PC-9 (cell line): ENCODE measurements around the gene RUNX1. TPM values are rescaled to one million over a fixed set of nuclear protein-coding genes. Genes with fewer than 3 reads are reported as not detected.

ENCODE experiments used
- BruUV-seq: library from RNA; stranded (reverse); fragments of 400-500 nt; replicated peaks from 2 replicates; lab custom pipeline; 2021; lab: Mats Ljungman, UMichigan
- CTCF ChIA-PET: fragments of 300-600 bp; sonication (Branson Sonifier 250); formaldehyde crosslinking; loops from one replicate; lab custom pipeline; 2022; ENCODE audit warnings: antibody characterized with exemption; lab: Charles Lee
- POLR2A ChIA-PET: fragments of 300-600 bp; sonication (Branson Sonifier 250); formaldehyde crosslinking; loops from one replicate; lab custom pipeline; 2022; ENCODE audit warnings: antibody characterized with exemption; ENCODE audit not compliant: unreplicated experiment; lab: Charles Lee
- DNase-seq, 2 experiments: peaks; one replicate each; pipeline versions ENCODE4 v3.0.0 to v3.0.0-alpha.2; 2015 to 2022; ENCODE audit warnings: mixed read lengths in 1 of 2
- H2AFZ ChIP-seq: fragments of 200-600 bp; sonication (generic); 2 replicates; pipeline ENCODE4 v1.8.1; 2017; ENCODE audit warnings: antibody characterized with exemption
- H3F3A ChIP-seq: fragments of 200-600 bp; sonication (generic); 2 replicates; pipeline ENCODE4 v1.8.1; 2017; ENCODE audit warnings: antibody characterized with exemption, mild to moderate bottlenecking, low read depth; ENCODE audit not compliant: insufficient read depth
- H3K27ac ChIP-seq: fragments of 200-600 bp; sonication (generic); 2 replicates; pipeline ENCODE4 v1.6.1; 2016; ENCODE audit warnings: mixed run types
- H3K27me3 ChIP-seq: fragments of 200-600 bp; sonication (generic); 2 replicates; pipeline ENCODE4 v1.6.1; 2016; ENCODE audit warnings: low read depth, mixed run types; ENCODE audit not compliant: insufficient read depth
- H3K36me3 ChIP-seq: fragments of 200-600 bp; sonication (generic); 2 replicates; pipeline ENCODE4 v1.6.1; 2016; ENCODE audit warnings: low read depth, mixed run types
- H3K4me1 ChIP-seq: fragments of 200-600 bp; sonication (generic); replicated peaks from 2 replicates; pipeline ENCODE4 v1.6.1; 2016; ENCODE audit warnings: mixed run types; ENCODE audit not compliant: insufficient read depth
- H3K4me2 ChIP-seq: fragments of 200-600 bp; sonication (generic); 2 replicates; pipeline ENCODE4 v1.6.1; 2017; ENCODE audit warnings: mixed run types
- H3K4me3 ChIP-seq: fragments of 200-600 bp; sonication (generic); 2 replicates; pipeline ENCODE4 v1.6.1; 2016; ENCODE audit warnings: mixed run types
- H3K79me2 ChIP-seq: fragments of 200-600 bp; sonication (generic); 2 replicates; pipeline ENCODE4 v1.6.1; 2017; ENCODE audit warnings: low read depth, mixed run types
- H3K9me2 ChIP-seq: fragments of 200-600 bp; sonication (generic); 2 replicates; pipeline ENCODE4 v1.8.1; 2017; ENCODE audit warnings: mild to moderate bottlenecking; ENCODE audit not compliant: insufficient read depth
- H3K9me3 ChIP-seq: fragments of 200-600 bp; sonication (generic); 2 replicates; pipeline ENCODE4 v1.8.1; 2016; ENCODE audit warnings: low read depth; ENCODE audit not compliant: insufficient read depth
- H4K20me1 ChIP-seq: fragments of 200-600 bp; sonication (generic); 2 replicates; pipeline ENCODE4 v1.8.1; 2017; ENCODE audit not compliant: insufficient read depth
- EZH2 ChIP-seq: fragments of 200-600 bp; sonication (generic); IDR thresholded peaks from 2 replicates; pipeline ENCODE4 v1.8.0; 2017; ENCODE audit warnings: antibody characterized with exemption, low read depth
- intact Hi-C: fragments of 100-400 bp; cut with micrococcal nuclease; formaldehyde crosslinking; loops from one replicate; pipeline ENCODE4 v1.10.0; 2022; ENCODE audit not compliant: unreplicated experiment
- total RNA-seq: library from RNA; stranded (reverse); gene quantifications from 2 replicates; pipeline ENCODE4 v1.2.3, GENCODE V29; 2021
- TF ChIP-seq, protein P1 (sequence below): fragments of 200-600 bp; sonication (generic); conservative IDR thresholded peaks from 2 replicates; pipeline ENCODE4 v1.6.1; 2017; ENCODE audit warnings: mixed run types, antibody characterized with exemption, mild to moderate bottlenecking, moderate library complexity

RUNX1 gene
- total RNA-seq, 1 experiment from 2014 or later, result 58.5 TPM

DNA sequence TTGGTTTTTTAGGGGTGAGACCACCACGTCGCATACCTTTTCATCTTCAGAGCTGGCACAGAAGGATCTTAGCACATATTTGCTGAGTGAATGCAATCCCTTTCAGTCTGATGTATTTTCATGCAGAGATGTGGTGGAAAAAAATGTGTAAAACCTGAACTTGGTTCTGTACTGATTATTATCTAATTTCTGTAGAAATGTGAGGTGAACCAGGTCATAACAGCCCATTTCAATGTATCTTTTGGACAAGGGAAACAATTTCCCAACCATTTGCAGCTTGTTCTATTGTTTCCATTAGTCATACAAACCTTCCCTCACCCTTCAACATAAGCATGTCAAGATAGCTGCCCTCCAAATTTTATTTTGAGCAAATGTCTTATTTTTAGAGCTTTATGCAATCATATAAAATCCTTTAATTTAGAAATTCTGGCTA, 46.8 kb upstream of the RUNX1 start:
- H3K4me1 ChIP-seq, result no peaks in the 10 kb centered on the region
- no peaks in the 10 kb centered on the region for H3K36me3 ChIP-seq
- TF ChIP-seq, protein P1, sequence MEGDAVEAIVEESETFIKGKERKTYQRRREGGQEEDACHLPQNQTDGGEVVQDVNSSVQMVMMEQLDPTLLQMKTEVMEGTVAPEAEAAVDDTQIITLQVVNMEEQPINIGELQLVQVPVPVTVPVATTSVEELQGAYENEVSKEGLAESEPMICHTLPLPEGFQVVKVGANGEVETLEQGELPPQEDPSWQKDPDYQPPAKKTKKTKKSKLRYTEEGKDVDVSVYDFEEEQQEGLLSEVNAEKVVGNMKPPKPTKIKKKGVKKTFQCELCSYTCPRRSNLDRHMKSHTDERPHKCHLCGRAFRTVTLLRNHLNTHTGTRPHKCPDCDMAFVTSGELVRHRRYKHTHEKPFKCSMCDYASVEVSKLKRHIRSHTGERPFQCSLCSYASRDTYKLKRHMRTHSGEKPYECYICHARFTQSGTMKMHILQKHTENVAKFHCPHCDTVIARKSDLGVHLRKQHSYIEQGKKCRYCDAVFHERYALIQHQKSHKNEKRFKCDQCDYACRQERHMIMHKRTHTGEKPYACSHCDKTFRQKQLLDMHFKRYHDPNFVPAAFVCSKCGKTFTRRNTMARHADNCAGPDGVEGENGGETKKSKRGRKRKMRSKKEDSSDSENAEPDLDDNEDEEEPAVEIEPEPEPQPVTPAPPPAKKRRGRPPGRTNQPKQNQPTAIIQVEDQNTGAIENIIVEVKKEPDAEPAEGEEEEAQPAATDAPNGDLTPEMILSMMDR, result no peak
- no peak for TF ChIP-seq EZH2
- no peak overlapping the region for H3K4me2 ChIP-seq
- no peak overlapping the region for H3K4me3 ChIP-seq
- H3K79me2 ChIP-seq, result no peaks in the 10 kb centered on the region
- no TSS peak for BruUV-seq
- H3K9me3 ChIP-seq, result no peaks in the 10 kb centered on the region
- intact Hi-C loops, result no loop called here
- DNase-seq, result no peak
- H2AFZ ChIP-seq, result no peak overlapping the region
- ChIA-PET CTCF (no interaction called here), POLR2A (no interaction called here)
- H4K20me1 ChIP-seq, result no peaks in the 10 kb centered on the region
- H3K27me3 ChIP-seq, result no peaks in the 10 kb centered on the region
- no peaks in the 10 kb centered on the region for H3K9me2 ChIP-seq
- no peaks in the 10 kb centered on the region for H3F3A ChIP-seq
- H3K27ac ChIP-seq, result no peak overlapping the region

DNA sequence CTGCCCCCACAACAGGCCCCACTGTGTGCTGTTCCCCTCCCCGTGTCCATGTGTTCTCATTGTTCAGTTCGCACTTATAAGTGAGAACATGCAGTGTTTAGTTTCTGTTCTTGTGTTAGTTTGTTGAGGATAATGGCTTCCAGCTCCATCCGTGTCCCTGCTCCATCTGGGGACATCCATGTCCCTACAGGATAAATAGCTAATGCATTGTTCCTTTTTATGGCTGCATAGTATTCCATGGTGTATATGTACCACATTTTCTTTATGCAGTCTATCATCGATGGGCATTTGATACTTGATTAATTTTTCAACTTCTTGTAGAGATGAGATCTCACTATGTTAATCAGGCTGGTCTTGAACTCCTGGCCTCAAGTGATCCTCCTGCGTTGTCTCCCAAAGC, 44.4 kb upstream of the RUNX1 start:
- Histone ChIP-seq H3F3A (no peaks in the 10 kb centered on the region), H3K36me3 (no peaks in the 10 kb centered on the region), H3K27ac (no peak overlapping the region), H3K4me1 (no peaks in the 10 kb centered on the region), H4K20me1 (no peaks in the 10 kb centered on the region), H3K4me3 (no peak overlapping the region), H3K4me2 (no peak overlapping the region), H3K27me3 (no peaks in the 10 kb centered on the region), H2AFZ (no peak overlapping the region), H3K9me2 (no peaks in the 10 kb centered on the region), H3K9me3 (no peaks in the 10 kb centered on the region), H3K79me2 (no peaks in the 10 kb centered on the region)
- ChIA-PET CTCF (no interaction called here), POLR2A (no interaction called here)
- no peak for DNase-seq
- intact Hi-C loops, result no loop called here
- no peak for TF ChIP-seq EZH2
- TF ChIP-seq, protein P1, result no peak
- no TSS peak for BruUV-seq

DNA sequence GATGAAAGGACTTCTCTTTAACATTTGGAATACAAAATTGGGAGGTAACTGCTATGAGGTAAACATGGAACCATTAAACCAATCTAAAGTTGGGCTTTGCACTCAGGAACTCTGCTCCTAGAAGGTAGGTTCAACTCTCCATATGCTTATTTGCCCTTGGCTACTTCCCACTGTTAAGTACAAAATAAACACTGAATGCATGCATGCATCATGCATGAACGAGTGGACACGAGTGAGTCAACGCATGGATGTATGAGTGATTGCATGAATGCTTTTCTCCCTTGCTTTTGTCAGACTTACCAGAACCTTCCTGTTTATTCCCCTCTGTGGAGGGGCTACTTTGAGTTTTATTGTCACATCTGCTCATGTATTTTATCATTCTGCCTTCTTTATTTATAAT, 42.4 kb upstream of the RUNX1 start:
- Histone ChIP-seq H3K9me2 (no peaks in the 10 kb centered on the region), H3K27me3 (no peaks in the 10 kb centered on the region), H3K27ac (no peak overlapping the region), H3K9me3 (no peaks in the 10 kb centered on the region), H3K4me2 (no peak overlapping the region), H3K4me3 (no peak overlapping the region), H4K20me1 (no peaks in the 10 kb centered on the region), H3K36me3 (no peaks in the 10 kb centered on the region), H3K4me1 (peaks cover 5% of the 10 kb centered on the region; the same call in 1 of the 2 replicates), H2AFZ (no peak overlapping the region), H3F3A (0 out of 2 replicates have a peak, but pooled peaks cover 3% of the 10 kb centered on the region), H3K79me2 (no peaks in the 10 kb centered on the region)
- intact Hi-C loops, result no loop called here
- CTCF ChIA-PET, result no interaction called here
- POLR2A ChIA-PET, result no interaction called here
- DNase-seq, result no peak
- no peak for TF ChIP-seq EZH2
- TF ChIP-seq, protein P1, result no peak
- BruUV-seq, result no TSS peak
